HG03025 (cell line): Measurements from ENCODE around the gene ADAMTSL4.
"Not testable (repeated sequence)": the region's sequence is repeated elsewhere in the genome, so short reads cannot be mapped to it uniquely, and the experiment has no call there.

ENCODE experiments used
- ATAC-seq: cut with Tn5 transposase; IDR thresholded peaks from one replicate; pipeline ENCODE4 v1.9.1; 2021; ENCODE audit warnings: mild to moderate bottlenecking, moderate library complexity; ENCODE audit not compliant: unreplicated experiment, low FRiP score

Gene ADAMTSL4

DNA sequence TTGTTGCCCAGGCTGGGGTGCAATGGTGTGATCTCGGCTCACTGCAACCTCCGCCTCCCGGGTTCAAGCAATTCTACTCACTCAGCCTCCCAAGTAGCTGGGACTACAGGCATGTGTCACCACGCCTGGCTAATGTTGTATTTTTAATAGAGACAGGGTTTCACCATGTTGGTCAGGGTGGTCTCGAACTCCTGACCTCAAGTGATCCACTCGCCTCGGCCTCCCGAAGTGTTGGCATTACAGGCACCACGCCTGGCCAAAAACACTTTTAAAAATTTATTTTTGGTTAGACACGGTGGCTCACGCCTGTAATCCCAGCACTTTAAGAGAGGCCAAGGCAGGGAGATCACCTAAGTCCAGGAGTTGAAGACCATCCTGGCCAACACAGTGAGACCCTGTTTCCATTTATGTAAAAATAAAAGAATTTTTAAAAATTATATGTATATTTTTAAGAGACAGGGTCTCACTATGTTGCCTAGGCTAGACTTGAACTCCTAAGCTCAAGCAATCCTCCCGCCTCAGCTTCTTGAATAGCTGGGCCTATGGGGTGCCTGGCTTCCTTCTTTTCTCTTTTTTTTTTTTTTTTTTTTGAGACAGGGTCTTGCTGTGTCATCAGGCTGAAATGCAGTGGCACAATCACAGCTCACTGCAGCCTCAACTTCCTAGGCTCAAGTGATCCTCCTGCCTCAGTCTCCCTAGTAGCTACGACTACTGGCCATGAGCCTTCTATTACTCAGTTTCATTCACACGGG is 16.2 kb downstream of the ADAMTSL4 start:
- not testable (repeated sequence) for ATAC-seq

DNA sequence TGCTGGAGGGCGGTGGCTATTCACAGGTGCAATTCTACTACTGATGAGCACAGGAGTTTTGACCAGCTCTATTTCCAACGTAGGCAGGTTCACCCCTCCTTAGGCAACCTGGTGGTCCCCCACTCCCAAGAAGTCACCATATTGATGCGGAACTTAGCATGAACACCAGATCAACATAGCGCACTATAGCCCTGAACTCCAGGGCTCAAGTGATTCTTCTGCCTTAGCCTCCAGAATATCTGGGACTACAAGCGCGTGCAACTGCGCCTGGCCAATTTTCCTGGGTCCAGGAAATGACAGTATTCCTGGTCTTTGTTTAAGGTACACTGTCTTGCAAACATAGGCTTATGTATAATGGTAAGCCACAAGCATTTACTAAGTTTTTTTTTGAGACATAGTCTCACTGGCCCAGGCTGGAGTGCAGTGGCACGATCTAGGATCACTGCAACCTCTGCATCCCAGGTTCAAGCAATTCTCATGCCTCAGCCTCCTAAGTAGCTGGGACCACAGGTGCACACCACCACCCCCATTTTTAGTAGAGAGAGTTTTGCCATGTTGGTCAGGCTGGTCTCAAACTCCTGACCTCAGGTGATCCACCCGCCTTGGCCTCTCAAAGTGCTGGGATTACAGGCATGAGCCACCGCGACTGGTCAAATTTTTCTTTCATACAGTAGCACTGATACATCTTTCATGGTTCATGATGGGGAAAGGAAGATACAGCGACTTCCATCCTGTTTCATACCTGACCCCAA is 17.6 kb downstream of the ADAMTSL4 start:
- no peak for ATAC-seq

DNA sequence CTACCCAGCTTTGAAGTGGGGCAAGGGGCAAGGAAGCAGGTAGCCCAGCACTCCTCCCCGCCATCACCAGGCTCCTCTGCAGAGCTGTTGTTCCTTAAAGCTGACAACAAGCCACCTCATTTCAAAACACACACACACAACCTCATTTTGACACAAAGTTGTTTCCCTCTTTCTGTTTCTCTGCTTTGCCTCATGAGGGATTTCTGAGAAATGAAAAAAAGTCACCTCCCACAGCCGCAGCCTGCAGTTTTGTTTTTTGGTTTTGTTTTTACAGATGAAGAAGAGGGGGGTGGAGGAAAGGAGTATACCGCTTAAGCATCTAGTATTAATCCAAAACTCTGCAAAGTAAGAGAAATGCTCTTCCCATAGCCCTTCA is 18.1 kb downstream of the ADAMTSL4 start:
- ATAC-seq: no peak

DNA sequence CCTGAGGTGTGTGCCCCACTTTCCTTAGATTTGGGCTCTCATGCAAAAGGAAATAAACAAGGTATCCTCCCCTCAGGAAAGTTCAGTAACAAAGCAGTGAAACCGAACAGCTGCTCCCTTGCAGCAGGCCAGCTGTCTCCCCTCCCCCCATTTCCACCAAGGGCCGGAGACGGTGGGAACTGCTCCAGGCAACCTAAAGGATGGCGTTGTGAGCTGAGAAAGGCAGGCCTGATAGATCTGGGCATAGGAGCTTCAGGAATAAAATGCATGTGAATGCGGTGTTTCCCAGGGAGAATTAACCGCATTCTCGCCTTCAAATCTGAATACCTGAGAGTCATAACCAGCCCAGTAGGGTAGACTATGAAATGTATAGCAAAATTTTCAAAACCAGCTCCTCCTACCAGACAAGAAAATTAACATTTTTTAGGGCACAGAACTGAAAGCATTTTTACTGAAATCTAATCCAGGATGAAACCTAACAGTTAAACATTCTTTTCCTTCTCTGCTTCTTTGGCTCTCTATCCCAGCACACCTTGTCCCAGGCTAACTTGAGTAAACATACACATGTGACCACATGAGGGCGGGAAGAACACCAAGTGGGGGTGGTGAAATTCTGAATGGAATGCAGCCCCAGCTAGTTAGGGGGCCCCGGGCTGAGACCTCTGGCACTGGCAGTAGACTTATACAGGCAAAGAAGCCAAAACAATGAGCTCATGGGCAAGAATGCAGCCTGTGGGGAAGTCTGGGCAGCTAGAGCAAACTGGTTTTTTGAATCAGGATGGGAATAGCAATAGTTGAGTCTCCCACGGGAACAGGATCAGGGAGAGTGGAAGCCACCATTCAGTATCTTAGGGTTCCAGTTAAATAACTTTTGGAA is 18.7 kb downstream of the ADAMTSL4 start:
- ATAC-seq: no peak

DNA sequence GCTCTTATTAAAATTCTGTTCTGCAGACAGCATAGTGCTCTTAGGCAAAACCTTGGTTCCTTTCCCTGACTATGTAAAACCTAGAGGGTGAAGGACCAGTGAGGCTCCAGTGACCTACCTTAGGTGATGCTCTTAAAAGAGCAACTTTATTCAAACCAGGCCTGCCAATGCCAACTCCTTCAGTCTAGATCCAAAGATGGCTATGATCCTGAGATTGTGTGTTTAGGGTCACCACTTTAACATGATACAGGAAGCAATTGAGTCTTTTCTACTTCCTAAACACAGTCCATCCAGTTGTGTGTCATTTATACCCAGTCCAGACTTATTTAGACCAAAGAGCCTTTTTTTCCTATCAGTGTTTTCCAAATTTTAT is 19.4 kb downstream of the ADAMTSL4 start:
- ATAC-seq: no peak

DNA sequence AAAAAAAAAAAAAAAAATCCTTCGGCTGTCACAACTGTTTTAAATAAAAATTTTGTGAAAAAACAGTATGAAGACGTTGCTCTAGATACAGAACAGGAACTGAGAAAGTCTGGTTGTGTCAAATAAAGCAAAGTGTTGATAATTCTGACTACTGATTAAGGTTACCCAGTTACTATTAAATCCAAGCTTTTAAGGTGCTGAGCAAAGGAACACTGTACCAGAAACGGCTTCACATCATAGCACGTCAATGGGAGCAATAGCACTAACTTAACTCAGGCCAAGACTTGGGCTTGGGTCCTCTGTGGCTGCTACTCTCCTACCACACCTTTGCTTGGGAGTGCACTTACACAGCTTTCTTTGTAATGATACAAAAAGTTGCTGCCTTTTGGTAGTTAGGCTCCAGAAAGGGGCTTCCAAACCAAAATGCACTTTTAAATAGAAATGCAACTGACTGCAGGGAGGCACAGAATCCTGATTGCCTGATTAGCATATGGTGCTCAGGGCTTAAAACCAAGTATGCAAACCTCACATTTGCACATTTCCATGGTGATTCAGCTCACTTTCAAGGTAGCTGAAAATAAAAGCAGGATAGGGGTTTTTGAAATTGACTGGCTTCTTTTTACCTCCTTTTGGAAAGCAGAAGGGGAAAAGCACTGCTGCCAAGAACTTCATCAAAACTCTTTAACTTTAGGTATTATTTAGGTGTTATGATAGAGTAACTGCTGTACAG is 23.9 kb downstream of the ADAMTSL4 start:
- no peak for ATAC-seq

DNA sequence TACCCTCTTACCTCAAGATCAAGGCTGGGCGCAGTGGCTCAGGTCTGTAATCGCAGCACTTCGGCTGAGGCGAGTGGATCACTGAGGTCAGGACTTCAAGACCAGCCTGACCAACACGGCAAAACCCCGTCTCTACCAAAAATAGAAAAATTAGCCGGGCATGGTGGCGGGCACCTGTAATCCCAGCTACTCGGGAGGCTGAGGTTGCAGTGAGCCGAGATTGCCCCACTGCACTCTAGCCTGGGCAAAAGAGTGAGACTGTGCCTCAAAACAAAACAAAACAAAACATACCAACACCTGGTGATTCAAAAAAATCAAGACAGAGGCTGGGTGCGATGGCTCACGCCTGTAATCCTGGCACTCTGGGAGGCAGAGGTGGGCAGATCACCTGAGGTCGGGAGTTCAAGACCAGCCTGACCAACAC is 24.5 kb downstream of the ADAMTSL4 start:
- ATAC-seq: not testable (repeated sequence)

DNA sequence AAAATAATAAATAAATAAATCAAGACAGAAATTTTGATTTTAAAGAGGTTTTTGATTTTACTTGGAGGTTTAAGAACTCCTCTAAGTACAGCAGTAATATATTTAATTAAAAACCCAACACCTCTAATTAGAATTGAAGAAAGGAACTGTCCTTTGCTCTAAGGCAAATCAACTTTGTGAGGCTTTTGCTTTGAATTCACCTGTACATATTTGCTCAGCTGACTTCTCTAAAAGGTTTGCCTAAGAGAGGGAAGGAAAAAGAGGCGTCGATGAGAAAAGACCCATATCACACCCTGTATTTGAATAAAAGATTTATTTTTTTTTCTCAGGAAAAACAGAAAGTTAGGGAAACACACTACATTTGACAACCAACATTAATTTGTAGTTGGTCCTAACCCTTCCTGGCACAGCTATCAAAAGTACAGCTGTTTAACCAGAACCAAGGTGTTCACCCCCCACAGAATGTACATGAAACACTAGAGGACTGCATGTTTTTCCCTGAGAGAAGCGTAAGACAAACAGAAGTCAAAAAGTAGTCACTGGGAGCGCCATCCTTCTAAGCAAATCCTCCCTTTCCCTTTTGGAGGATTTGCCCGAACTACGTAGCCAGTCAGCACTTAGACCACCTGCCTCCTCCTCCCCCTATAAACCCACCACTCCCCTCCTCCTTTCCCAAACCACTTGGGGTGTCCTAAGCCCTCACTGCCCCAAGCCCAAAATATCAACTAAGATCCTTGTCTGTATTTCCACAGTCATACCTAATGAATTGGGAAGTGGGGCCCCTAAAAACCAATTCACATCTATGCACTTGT is 25.3 kb downstream of the ADAMTSL4 start:
- ATAC-seq: no peak

DNA sequence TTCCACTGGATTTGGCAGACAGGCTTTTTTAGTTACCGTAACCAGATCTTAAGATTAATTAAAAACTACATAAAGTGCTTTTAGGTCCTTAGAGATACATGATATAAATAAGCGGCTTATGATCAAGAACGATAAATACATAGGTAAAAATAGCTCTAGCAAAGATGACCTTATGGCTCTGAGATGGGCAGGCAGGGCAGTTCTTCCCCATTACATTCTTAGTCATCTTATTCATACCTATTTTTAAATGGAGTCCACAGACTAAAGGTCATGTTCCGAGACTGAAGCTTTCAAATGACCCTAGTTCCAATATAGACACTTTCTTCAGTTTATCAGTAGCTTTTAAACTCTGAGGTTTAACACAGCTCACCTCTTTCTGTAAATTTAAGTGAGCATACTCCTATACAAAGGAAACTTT is 25.9 kb downstream of the ADAMTSL4 start:
- ATAC-seq: no peak

DNA sequence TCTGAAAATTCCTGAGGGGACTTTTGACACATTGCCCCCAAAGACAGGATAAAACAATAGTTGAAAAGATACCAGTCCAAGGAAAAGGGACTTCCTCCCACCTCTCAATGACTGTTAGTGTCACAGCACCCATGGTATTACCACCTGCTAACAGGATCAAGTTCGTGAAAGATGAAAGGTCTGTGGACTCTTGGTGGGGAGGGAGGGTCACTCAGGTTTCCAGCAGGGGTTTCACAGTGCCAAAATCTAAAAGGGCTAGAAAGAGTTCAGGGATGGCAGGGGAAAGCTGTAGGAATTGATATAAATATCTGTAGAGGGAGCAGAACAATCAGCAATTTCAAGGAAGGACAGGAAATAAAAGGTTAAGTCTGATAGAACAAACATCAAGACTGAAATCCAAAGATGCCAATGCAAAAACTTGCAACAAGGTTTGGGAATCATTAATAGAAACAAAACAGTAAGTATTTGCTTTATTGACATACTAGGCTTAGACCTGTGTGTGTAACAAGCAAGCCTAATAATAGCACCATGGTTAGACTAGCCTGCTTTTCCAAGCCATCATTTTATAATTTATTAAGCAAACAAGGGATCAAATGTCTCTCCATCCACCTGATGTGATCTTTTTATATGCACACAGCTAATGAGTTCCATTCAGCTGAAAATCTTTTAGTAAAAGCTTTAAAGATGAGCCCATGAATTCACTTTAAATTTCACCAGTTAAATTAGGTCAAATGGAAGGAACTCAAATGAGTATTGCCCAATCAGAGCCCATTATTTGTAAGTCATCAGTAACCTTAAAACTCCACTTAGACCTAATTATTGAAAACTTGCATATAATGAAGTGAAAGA is 26.5 kb downstream of the ADAMTSL4 start:
- no peak for ATAC-seq

DNA sequence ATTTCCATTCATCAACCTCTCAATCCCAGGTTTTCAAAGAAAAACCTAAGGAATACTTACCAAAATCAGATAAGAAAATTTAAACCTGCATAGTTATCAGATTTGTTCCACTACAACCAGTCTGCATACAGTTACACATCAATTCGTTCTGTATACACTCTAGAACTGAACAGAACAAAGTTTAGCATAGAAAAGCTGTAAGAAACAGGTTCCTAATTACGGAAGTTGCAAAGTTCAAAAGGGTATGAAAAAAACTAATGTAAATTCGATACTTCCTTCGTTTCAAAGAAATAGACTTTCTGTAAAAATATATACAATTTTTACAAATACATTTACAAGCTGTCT is 27.1 kb downstream of the ADAMTSL4 start:
- ATAC-seq: no peak

DNA sequence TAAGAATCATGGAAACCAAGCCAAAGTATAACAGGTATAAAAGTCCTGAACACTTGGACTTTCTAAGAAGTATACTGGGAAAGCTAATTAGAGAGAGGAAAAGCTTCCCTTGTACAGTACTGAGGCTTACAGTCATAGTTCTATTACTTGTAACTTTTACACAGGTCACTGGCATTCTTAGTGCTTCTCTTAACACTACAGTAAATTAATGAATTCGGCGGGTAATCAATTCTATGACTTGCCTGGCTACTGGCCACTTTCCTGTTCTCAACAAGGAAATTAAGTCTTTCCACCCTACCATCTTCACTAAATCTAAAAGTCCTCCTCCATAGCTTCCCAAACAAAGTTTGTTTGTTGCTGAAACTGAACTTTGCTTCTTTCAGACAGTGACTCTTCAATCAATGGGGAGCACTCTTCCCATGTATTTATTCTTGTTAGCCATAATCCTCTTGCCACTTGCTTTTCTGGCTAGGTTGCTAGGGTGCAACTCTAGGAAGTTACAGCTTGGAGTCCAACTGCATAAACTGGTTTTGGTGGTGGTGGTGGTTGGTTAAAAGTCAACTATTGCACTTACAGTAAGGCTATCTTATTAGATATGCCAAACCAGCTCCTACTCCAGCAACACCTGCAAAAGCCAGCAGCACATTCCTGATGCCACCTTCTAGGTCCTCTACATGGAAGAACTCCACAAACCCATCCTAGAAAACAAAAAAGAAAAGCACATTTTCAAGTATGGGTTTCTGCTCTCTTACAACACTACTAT is 27.8 kb downstream of the ADAMTSL4 start:
- ATAC-seq: no peak

DNA sequence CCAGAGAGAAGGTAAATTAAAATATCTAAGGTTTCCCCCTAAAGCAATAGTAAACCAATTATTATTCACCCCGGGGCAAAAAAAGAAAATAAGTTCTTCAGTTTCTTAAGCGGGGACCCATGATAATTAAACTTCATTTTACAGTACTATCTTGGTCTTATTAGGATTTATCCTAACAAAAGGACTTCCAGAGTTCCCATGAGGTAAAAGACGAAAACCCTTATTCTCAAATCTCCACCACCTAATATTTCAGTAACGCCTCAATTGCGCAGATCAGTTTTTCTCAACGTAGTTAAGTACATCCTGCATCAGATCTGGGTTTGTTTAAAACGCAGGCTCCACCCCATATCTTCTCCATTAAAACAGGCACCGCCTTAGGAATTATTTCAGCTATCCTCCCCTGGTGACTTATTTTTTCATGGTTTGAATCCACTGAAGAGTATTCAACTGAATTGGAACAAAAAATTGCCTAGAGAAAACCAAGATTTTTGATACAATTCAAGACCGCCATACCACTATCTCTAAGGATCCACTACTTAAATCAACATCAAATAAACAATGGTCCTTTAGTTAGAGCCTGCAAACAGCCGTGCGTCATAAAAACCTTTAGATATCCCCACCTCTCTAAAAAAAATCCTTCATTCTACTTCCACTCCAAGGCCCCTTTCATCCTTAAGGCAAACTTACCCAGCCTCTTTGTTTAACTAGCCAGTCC is 28.5 kb downstream of the ADAMTSL4 start:
- ATAC-seq: no peak

DNA sequence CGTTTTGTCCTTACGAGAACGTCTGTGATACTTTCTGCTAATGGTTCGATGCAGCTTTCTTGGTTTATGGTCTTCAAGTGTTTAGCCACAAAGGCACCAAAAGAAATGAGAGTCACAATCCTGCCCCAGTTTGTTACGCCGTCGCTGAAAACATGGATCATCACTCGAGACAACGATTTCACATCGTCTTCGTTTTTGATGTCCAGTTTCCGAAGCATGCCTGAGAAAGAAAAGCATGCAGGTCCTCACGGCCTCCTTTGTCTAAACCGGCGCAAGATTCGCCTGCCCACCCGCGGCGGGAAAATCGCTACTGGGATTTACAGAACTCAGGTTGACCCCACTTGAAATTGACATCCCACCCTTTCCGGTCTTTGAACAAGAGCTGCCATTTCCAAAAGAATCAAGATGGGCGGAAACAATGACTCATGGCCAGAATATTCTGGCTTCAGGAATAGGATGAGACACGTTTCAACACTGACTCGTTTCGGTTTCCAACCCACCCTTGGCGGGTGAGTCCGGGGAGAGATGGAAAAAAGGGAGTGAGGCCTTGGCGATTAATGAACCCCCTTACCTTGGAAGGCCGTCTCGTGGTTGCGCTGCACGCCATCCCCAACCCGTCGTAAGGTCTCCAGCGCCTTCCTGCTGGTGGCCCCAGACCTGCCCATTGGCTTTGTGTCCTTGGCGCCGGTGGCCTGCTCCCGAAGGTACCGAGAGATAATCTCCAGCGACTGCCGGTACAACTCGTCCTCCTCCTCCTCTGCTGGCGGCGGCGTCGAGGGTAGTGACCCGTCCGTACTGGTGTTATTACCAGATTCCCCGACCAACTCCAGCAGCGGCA is 29.3 kb downstream of the ADAMTSL4 start:
- no peak for ATAC-seq

DNA sequence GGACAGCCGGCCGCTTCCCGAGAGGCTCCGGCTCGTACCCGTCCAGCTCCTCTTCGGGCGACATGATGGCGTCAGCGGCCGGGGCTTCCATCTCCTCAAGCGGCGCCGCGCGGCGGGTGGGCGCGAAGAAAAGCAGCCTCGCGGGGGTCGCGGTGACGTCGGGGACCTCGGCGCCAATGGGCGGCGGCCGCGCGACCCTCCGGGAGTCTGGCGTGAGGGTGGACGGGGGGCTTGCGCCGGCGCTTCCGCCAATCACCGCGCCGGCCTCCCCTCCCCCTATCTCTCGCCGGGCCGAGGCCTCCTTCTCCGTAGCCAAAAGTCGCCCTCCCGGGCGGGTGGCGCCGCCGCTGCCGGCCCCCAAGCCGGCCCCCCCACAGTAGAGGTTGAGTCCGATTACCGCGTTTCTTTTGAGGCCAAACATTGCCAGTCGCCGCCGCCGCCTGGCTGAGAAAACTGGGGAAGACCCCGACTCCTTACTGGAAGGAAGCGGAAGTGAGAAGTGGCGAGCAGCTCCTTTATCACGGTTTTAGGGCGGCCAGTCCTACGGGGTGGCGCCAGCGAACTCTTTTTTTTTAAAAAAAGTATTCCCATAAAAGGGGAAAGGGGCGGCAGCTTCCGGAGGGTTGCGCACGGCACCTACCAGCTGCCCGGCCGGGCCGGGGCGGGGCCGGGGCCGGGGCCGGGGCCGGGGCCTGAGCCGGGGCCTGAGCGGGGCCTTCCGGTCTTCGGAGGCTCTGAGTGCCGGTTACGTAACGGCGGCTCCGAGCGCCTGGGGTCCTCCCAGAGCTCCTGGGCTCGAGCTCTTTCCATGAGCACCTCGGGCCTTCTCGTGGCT is 30.1 kb downstream of the ADAMTSL4 start, which contains the start of gene MCL1:
MCL1 (minus strand) TSS at position 501 of the 835 bp plus-strand sequence; CDS start at position 421, 80 bp downstream.
- ATAC-seq: peak; percentile 70
